ENCODE measurements around the gene FGF2.
"Not testable (repeated sequence)": the region's sequence is repeated elsewhere in the genome, so short reads cannot be mapped to it uniquely, and the experiment has no call there.

Gene FGF2

GRCh38 chr4:122854447-122855352 is 28.1 kb downstream of the FGF2 start:
- H3K27me3 ChIP-seq (ENCODE audit: control insufficient read depth, insufficient read depth, low read length), result no peaks in the 10 kb centered on the region
- H3K9me3 ChIP-seq (ENCODE audit: control insufficient read depth, low read length), result no peaks in the 10 kb centered on the region
- H3K4me3 ChIP-seq (ENCODE audit: low read length), result no peak overlapping the region
- no peak overlapping the region for H3K9ac ChIP-seq (ENCODE audit: low read length)
- no peaks in the 10 kb centered on the region for H3K36me3 ChIP-seq (ENCODE audit: control insufficient read depth, insufficient read depth, low read length)
- no peaks in the 10 kb centered on the region for H3K4me1 ChIP-seq (ENCODE audit: control insufficient read depth, insufficient read depth, low read length)

- Histone ChIP-seq H3K36me3 (ENCODE audit: control insufficient read depth, insufficient read depth, low read length) (no peaks in the 10 kb centered on the region), H3K4me3 (ENCODE audit: low read length) (no peak overlapping the region), H3K9me3 (ENCODE audit: control insufficient read depth, low read length) (no peaks in the 10 kb centered on the region), H3K9ac (ENCODE audit: low read length) (no peak overlapping the region), H3K4me1 (ENCODE audit: control insufficient read depth, insufficient read depth, low read length) (no peaks in the 10 kb centered on the region), H3K27me3 (ENCODE audit: control insufficient read depth, insufficient read depth, low read length) (no peaks in the 10 kb centered on the region)
These were observed 28.8 kb downstream of the FGF2 start for GRCh38 chr4:122855353-122855890.

GRCh38 chr4:122857160-122857559 is 30.5 kb downstream of the FGF2 start:
- Histone ChIP-seq H3K9ac (ENCODE audit: low read length) (no peak overlapping the region), H3K4me3 (ENCODE audit: low read length) (no peak overlapping the region), H3K36me3 (ENCODE audit: control insufficient read depth, insufficient read depth, low read length) (no peaks in the 10 kb centered on the region), H3K9me3 (ENCODE audit: control insufficient read depth, low read length) (no peaks in the 10 kb centered on the region), H3K27me3 (ENCODE audit: control insufficient read depth, insufficient read depth, low read length) (no peaks in the 10 kb centered on the region), H3K4me1 (ENCODE audit: control insufficient read depth, insufficient read depth, low read length) (no peaks in the 10 kb centered on the region)

GRCh38 chr4:122858705-122859104 is 32.1 kb downstream of the FGF2 start:
- Histone ChIP-seq H3K36me3 (ENCODE audit: control insufficient read depth, insufficient read depth, low read length) (no peaks in the 10 kb centered on the region), H3K4me3 (ENCODE audit: low read length) (no peak overlapping the region), H3K27me3 (ENCODE audit: control insufficient read depth, insufficient read depth, low read length) (no peaks in the 10 kb centered on the region), H3K9me3 (ENCODE audit: control insufficient read depth, low read length) (no peaks in the 10 kb centered on the region), H3K4me1 (ENCODE audit: control insufficient read depth, insufficient read depth, low read length) (no peaks in the 10 kb centered on the region), H3K9ac (ENCODE audit: low read length) (no peak overlapping the region)

GRCh38 chr4:122861172-122861943 is 34.7 kb downstream of the FGF2 start:
- H3K4me1 ChIP-seq (ENCODE audit: control insufficient read depth, insufficient read depth, low read length), result no peaks in the 10 kb centered on the region

GRCh38 chr4:122863639-122864038 is 37.0 kb downstream of the FGF2 start:
- Histone ChIP-seq H3K9me3 (ENCODE audit: control insufficient read depth, low read length) (no peaks in the 10 kb centered on the region), H3K4me3 (ENCODE audit: low read length) (no peak overlapping the region), H3K9ac (ENCODE audit: low read length) (no peak overlapping the region), H3K36me3 (ENCODE audit: control insufficient read depth, insufficient read depth, low read length) (no peaks in the 10 kb centered on the region), H3K4me1 (ENCODE audit: control insufficient read depth, insufficient read depth, low read length) (no peaks in the 10 kb centered on the region), H3K27me3 (ENCODE audit: control insufficient read depth, insufficient read depth, low read length) (no peaks in the 10 kb centered on the region)

More at GRCh38 chr4:122861172-122861943, 34.7 kb downstream of the FGF2 start:
- Histone ChIP-seq H3K9ac (ENCODE audit: low read length) (no peak overlapping the region), H3K36me3 (ENCODE audit: control insufficient read depth, insufficient read depth, low read length) (no peaks in the 10 kb centered on the region), H3K9me3 (ENCODE audit: control insufficient read depth, low read length) (no peaks in the 10 kb centered on the region), H3K27me3 (ENCODE audit: control insufficient read depth, insufficient read depth, low read length) (no peaks in the 10 kb centered on the region), H3K4me3 (ENCODE audit: low read length) (no peak overlapping the region)

- H3K4me3 ChIP-seq (ENCODE audit: low read length), result no peak overlapping the region
- no peaks in the 10 kb centered on the region for H3K9me3 ChIP-seq (ENCODE audit: control insufficient read depth, low read length)
- no peaks in the 10 kb centered on the region for H3K4me1 ChIP-seq (ENCODE audit: control insufficient read depth, insufficient read depth, low read length)
- no peak overlapping the region for H3K9ac ChIP-seq (ENCODE audit: low read length)
- H3K36me3 ChIP-seq (ENCODE audit: control insufficient read depth, insufficient read depth, low read length), result no peaks in the 10 kb centered on the region
- H3K27me3 ChIP-seq (ENCODE audit: control insufficient read depth, insufficient read depth, low read length), result no peaks in the 10 kb centered on the region
These were observed 38.8 kb downstream of the FGF2 start for GRCh38 chr4:122865425-122865824.

- H3K4me1 ChIP-seq (ENCODE audit: control insufficient read depth, insufficient read depth, low read length); H3K9me3 ChIP-seq (ENCODE audit: control insufficient read depth, low read length); H3K27me3 ChIP-seq (ENCODE audit: control insufficient read depth, insufficient read depth, low read length); H3K4me3 ChIP-seq (ENCODE audit: low read length); H3K9ac ChIP-seq (ENCODE audit: low read length); H3K36me3 ChIP-seq (ENCODE audit: control insufficient read depth, insufficient read depth, low read length): not testable (repeated sequence)
These were observed 41.6 kb downstream of the FGF2 start for GRCh38 chr4:122868235-122868634.

- no peak overlapping the region for H3K9ac ChIP-seq (ENCODE audit: low read length)
- H3K9me3 ChIP-seq (ENCODE audit: control insufficient read depth, low read length), result no peaks in the 10 kb centered on the region
- H3K27me3 ChIP-seq (ENCODE audit: control insufficient read depth, insufficient read depth, low read length), result no peaks in the 10 kb centered on the region
- no peaks in the 10 kb centered on the region for H3K4me1 ChIP-seq (ENCODE audit: control insufficient read depth, insufficient read depth, low read length)
- H3K36me3 ChIP-seq (ENCODE audit: control insufficient read depth, insufficient read depth, low read length), result no peaks in the 10 kb centered on the region
- H3K4me3 ChIP-seq (ENCODE audit: low read length), result no peak overlapping the region
These were observed 46.5 kb downstream of the FGF2 start for GRCh38 chr4:122873146-122873545.

- no peak overlapping the region for H3K4me3 ChIP-seq (ENCODE audit: low read length)
- no peaks in the 10 kb centered on the region for H3K36me3 ChIP-seq (ENCODE audit: control insufficient read depth, insufficient read depth, low read length)
- H3K27me3 ChIP-seq (ENCODE audit: control insufficient read depth, insufficient read depth, low read length), result no peaks in the 10 kb centered on the region
- H3K9ac ChIP-seq (ENCODE audit: low read length), result no peak overlapping the region
- no peaks in the 10 kb centered on the region for H3K9me3 ChIP-seq (ENCODE audit: control insufficient read depth, low read length)
- H3K4me1 ChIP-seq (ENCODE audit: control insufficient read depth, insufficient read depth, low read length), result no peaks in the 10 kb centered on the region
These were observed 47.4 kb downstream of the FGF2 start for GRCh38 chr4:122873821-122874593.

GRCh38 chr4:122875949-122876348 is 49.3 kb downstream of the FGF2 start:
- Histone ChIP-seq H3K4me1 (ENCODE audit: control insufficient read depth, insufficient read depth, low read length) (no peaks in the 10 kb centered on the region), H3K9ac (ENCODE audit: low read length) (no peak overlapping the region), H3K9me3 (ENCODE audit: control insufficient read depth, low read length) (no peaks in the 10 kb centered on the region), H3K27me3 (ENCODE audit: control insufficient read depth, insufficient read depth, low read length) (no peaks in the 10 kb centered on the region), H3K4me3 (ENCODE audit: low read length) (no peak overlapping the region), H3K36me3 (ENCODE audit: control insufficient read depth, insufficient read depth, low read length) (no peaks in the 10 kb centered on the region)

Measured in mucosa of stomach (tissue), 1 donor.